Lower leg skin (tissue), 4 donors: ENCODE data around the gene KIAA1671. TPM values are rescaled to one million over a fixed set of nuclear protein-coding genes. Genes with fewer than 3 reads are reported as not detected.

Source experiments
- DNase-seq, 2 donors: peaks; one replicate each; pipeline ENCODE4 v3.0.0-alpha.2; 2019; ENCODE audit warnings: low spot score in 2 of 2
- H3K4me3 ChIP-seq: fragments of 200-600 bp; sonication (generic); 2 replicates; pipeline ENCODE4 v1.5.1; 2017; ENCODE audit warnings: mild to moderate bottlenecking, low read depth; ENCODE audit not compliant: poor library complexity, severe bottlenecking
- POLR2A ChIP-seq, 2 donors: fragments of 450-650 bp; IDR thresholded peaks; one replicate each; pipeline ENCODE4 v1.6.1; 2016 to 2017; ENCODE audit warnings: antibody characterized with exemption in 2 of 2, mild to moderate bottlenecking in 1 of 2, moderate library complexity in 1 of 2
- WGBS, 2 donors: methylation state at CpG; one replicate each; pipeline ENCODE4 v1.1.5; 2018; 5-methylcytosine and 5-hydroxymethylcytosine counted together
- intact Hi-C: fragments of 100-400 bp; cut with DNase I; formaldehyde crosslinking; loops from one replicate; pipeline ENCODE4 v1.15.0; 2023; ENCODE audit warnings: low total_unique reads
- total RNA-seq, 4 donors: library from RNA; depleted of rRNA; stranded (reverse); fragments of >200 nt; gene quantifications; one replicate each; pipeline ENCODE4 v1.1.0, GENCODE V29; 2016
- TF ChIP-seq, protein P1 (sequence below), 3 donors: fragments of 450-650 bp; IDR thresholded peaks; one replicate each; pipeline ENCODE4 v1.5.1; 2016; ENCODE audit warnings: antibody characterized with exemption in 3 of 3, mild to moderate bottlenecking in 3 of 3, moderate library complexity in 2 of 3

Gene KIAA1671
- total RNA-seq, 4 donors from 2014 or later = 60.0 to 87.8 (median 85.1) TPM

- intact Hi-C loops = no loop called here
- 79 to 80% methylated on average over 10 of the region's 10 CpGs for WGBS, 2 donors
These were observed 150.2 kb downstream of the KIAA1671 start for GRCh38 chr22:25102722-25103121.

GRCh38 chr22:25104367-25104766, 151.9 kb downstream of the KIAA1671 start:
- intact Hi-C loops = no loop called here
- no peak overlapping the region for H3K4me3 ChIP-seq
- DNase-seq = no peak
- TF ChIP-seq, protein P1, sequence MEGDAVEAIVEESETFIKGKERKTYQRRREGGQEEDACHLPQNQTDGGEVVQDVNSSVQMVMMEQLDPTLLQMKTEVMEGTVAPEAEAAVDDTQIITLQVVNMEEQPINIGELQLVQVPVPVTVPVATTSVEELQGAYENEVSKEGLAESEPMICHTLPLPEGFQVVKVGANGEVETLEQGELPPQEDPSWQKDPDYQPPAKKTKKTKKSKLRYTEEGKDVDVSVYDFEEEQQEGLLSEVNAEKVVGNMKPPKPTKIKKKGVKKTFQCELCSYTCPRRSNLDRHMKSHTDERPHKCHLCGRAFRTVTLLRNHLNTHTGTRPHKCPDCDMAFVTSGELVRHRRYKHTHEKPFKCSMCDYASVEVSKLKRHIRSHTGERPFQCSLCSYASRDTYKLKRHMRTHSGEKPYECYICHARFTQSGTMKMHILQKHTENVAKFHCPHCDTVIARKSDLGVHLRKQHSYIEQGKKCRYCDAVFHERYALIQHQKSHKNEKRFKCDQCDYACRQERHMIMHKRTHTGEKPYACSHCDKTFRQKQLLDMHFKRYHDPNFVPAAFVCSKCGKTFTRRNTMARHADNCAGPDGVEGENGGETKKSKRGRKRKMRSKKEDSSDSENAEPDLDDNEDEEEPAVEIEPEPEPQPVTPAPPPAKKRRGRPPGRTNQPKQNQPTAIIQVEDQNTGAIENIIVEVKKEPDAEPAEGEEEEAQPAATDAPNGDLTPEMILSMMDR (IDR thresholded peaks at IDR 0.05) = no peak
- WGBS, 2 donors = 82 to 86% methylated on average over 6 of the region's 6 CpGs

More at GRCh38 chr22:25102722-25103121, 150.2 kb downstream of the KIAA1671 start:
- DNase-seq = no peak
- no peak overlapping the region for H3K4me3 ChIP-seq
- no peak for TF ChIP-seq POLR2A (IDR thresholded peaks at IDR 0.05)
- TF ChIP-seq, protein P1 (IDR thresholded peaks at IDR 0.05) = no peak

DNA sequence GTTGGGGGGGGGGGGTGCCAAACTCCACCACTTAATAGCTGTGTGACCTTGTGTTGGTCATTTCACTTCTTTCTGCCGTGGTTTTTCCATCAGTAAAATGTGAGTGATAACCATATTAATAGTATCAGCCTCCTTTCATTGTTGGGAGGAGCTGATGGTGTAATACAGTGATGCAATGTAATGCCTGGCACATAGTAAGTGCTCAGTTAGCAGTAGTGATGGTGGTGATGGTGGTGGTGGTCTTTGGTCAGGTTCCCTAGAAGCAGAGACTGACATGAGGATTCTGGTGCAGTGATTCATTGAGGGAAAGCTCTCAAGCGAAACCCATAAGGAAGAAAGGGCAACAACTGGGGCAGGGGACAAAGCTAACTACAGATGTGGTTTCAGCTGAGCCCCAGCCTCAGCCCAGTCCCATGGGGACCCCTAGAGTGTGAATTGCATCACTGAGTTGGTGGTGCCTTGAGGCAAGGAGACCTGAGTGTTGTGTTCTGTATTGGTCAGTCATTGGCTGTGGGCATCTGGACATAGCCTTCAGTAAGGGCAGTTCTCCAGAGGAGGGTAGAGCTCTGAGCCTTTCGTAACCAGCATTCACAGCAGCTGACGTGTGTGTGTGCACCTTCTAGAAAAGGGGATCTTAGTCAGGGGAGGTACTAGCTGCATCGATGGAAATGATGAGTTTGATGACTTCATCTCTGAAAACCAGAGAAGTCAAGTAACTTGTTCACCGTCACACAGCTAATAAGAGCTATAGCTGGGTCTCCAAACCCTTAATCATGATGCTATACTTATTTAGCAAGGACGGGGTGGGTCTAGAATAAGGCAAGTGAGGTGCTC, 153.5 kb downstream of the KIAA1671 start:
- WGBS, 2 donors = 81 to 87% methylated on average over 7 of the region's 7 CpGs
- TF ChIP-seq, protein P1 (IDR thresholded peaks at IDR 0.05) = no peak
- TF ChIP-seq POLR2A (IDR thresholded peaks at IDR 0.05) = no peak
- DNase-seq = no peak
- intact Hi-C loops = no loop called here
- no peak overlapping the region for H3K4me3 ChIP-seq

DNA sequence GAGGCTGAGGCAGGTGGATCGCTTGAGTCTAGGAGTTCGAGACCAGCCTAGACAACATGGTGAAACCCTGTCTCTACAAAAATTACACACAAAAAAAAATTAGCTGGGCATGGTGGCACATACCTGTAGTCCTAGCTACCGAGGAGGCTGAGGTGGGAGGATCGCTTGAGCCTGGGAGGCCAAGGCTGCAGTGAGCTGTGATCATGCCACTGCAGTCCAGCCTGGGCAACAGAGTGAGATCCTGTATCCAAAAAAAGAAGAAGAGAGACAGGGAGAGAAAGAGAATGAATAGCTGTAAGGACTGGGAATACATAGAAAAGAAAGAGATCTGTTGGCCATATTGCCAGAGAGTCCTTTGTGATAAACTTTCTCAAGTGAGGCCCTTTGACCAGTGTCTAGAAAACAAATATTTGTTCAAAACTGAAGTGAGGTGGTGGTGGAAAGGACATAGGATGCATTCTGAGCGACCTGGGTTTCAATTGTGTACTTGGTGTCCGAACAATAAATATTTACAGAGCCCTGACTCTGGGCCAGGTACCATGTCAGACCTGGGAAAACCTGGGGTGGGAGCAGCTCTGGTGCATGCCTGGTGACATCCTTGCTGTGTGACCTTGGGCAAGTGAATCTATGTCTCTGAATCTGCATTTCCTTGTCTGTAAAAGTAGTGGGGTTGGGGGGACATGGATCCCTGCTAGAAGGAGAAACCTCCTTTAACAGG, 157.5 kb downstream of the KIAA1671 start:
- 86 to 96% methylated on average over 6 of the region's 6 CpGs for WGBS, 2 donors
- intact Hi-C loops = loop anchor here (2.0 kb wide), 1 partner anchor 65 kb away; no protein-coding TSS in a partner anchor
- no peak overlapping the region for H3K4me3 ChIP-seq
- no peak for DNase-seq
- TF ChIP-seq, protein P1 (IDR thresholded peaks at IDR 0.05) = no peak
- TF ChIP-seq POLR2A (IDR thresholded peaks at IDR 0.05) = no peak

DNA sequence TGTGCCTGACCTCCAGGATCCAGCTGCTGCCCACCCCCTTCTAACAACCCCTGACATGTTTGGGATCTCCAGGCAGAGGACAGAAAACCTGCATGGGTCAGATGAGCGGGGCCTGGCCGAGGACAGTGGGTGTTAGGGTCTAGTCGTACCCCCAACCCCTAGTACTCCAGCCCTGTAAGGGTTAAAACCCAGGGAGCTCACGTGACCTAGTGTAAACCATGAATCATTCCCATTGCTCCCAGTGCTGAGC, 158.0 kb downstream of the KIAA1671 start:
- no peak overlapping the region for H3K4me3 ChIP-seq
- intact Hi-C loops = no loop called here
- TF ChIP-seq, protein P1 (IDR thresholded peaks at IDR 0.05) = no peak

More for the DNA sequence above, 158.0 kb downstream of the KIAA1671 start:
- 42 to 47% methylated on average over 4 of the region's 4 CpGs for WGBS, 2 donors
- DNase-seq = no peak
